Cardiac muscle cell (in vitro differentiated cells and primary cell): ENCODE data around the gene CDCA5. TPM values are rescaled to one million over a fixed set of nuclear protein-coding genes. Genes with fewer than 3 reads are reported as not detected.

Experiments
- DNase-seq, 2 donors: peaks; one replicate each; pipeline versions ENCODE4 v3.0.0 to v3.0.0-alpha.2; 2010 to 2017; ENCODE audit warnings: low read depth in 1 of 2, low spot score in 1 of 2
- H3K27ac ChIP-seq: fragments of 200-600 bp; sonication (generic); 2 replicates; pipeline ENCODE4 v1.5.1; 2016
- H3K27me3 ChIP-seq: fragments of 200-600 bp; sonication (generic); 2 replicates; pipeline ENCODE4 v1.6.0; 2016; ENCODE audit warnings: control low read depth
- H3K36me3 ChIP-seq: fragments of 200-600 bp; sonication (generic); 2 replicates; pipeline ENCODE4 v1.5.1; 2016; ENCODE audit warnings: control low read depth
- H3K4me1 ChIP-seq: fragments of 200-600 bp; sonication (generic); 2 replicates; pipeline ENCODE4 v1.8.1; 2017; ENCODE audit warnings: low read depth, mild to moderate bottlenecking, mixed run types
- H3K4me3 ChIP-seq: fragments of 200-600 bp; sonication (generic); 2 replicates; pipeline ENCODE4 v1.5.1; 2016; ENCODE audit warnings: mild to moderate bottlenecking
- H3K9me3 ChIP-seq: fragments of 200-600 bp; sonication (generic); 2 replicates; pipeline ENCODE4 v1.5.1; 2017; ENCODE audit warnings: low read depth, mild to moderate bottlenecking, control low read depth
- CTCF ChIP-seq: IDR thresholded peaks from 2 replicates; pipeline ENCODE4 v1.5.1; 2012; ENCODE audit warnings: low read depth, mild to moderate bottlenecking, low read length
- polyA plus RNA-seq: library from polyadenylated mRNA; unstranded; fragments of >200 nt; fragmentation: Nextera tagmentation; extraction: Ambion mirVana; gene quantifications from 2 replicates; pipeline ENCODE4 v1.2.1, GENCODE V29; 2016
- total RNA-seq: library from RNA; depleted of rRNA; stranded (reverse); fragments of >200 nt; gene quantifications from 2 replicates; pipeline ENCODE4 v1.2.3, GENCODE V29; 2016

Gene CDCA5, protein sequence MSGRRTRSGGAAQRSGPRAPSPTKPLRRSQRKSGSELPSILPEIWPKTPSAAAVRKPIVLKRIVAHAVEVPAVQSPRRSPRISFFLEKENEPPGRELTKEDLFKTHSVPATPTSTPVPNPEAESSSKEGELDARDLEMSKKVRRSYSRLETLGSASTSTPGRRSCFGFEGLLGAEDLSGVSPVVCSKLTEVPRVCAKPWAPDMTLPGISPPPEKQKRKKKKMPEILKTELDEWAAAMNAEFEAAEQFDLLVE
- total RNA-seq = 14.6 and 18.1 TPM in 2 replicates
- polyA plus RNA-seq = 14.2 and 21.7 TPM in 2 replicates

DNA sequence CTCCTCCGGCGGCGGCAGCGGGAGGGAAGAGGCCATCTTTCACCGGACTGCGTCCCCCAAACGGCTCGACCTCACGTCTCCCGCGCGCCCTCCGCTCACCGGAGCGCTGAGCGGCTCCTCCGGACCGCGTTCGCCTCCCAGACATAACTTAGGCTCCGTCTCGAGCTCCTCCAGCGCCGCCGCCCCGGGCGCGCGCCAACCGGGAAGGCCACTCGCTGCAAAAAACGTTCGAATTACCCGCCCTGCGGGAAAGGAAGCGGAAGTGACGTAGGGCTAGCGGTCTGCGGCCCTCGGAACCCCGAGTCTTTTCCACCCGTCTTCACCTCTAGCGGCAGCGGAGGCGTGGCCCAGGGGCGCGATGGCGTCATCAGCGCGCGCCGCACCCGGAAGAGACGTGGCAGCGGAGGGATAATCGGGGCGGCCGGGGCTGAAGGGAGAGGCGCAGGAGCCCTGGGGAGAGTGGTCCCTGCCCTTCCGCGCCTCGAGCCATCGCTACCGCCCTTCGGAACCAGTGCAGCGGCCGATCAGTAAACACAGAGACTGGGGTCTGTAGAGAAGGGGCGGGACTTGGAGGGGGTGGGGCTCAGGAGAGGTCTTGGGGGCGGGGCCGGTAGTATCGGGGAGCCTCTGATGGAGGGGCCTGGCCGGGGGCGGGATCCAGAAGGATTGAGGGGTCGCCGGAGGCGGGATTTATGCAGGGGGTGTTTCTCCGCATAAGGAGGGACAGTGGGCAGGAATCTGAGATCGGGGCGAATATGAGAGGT is at the start of gene CDCA5, which contains the start of gene ZFPL1:
CDCA5 (minus strand) TSS at position 207 of the 764 bp plus-strand sequence; CDS start at position 145, 62 bp downstream.
ZFPL1 (plus strand) TSS at position 389 of the 764 bp plus-strand sequence. CDS start 477 bp downstream, outside the sequence.
- peak; percentile 97 for DNase-seq
- peaks cover 8% of the 10 kb centered on the region for H3K36me3 ChIP-seq
- H3K4me3 ChIP-seq = peak within 1 kb of the TSS; percentile 84
- no peaks in the 10 kb centered on the region for H3K27me3 ChIP-seq
- peak within 1 kb of the TSS; percentile 92 for H3K27ac ChIP-seq
- no peaks in the 10 kb centered on the region for H3K9me3 ChIP-seq
- TF ChIP-seq CTCF = no peak
- no peaks in the 10 kb centered on the region for H3K4me1 ChIP-seq

DNA sequence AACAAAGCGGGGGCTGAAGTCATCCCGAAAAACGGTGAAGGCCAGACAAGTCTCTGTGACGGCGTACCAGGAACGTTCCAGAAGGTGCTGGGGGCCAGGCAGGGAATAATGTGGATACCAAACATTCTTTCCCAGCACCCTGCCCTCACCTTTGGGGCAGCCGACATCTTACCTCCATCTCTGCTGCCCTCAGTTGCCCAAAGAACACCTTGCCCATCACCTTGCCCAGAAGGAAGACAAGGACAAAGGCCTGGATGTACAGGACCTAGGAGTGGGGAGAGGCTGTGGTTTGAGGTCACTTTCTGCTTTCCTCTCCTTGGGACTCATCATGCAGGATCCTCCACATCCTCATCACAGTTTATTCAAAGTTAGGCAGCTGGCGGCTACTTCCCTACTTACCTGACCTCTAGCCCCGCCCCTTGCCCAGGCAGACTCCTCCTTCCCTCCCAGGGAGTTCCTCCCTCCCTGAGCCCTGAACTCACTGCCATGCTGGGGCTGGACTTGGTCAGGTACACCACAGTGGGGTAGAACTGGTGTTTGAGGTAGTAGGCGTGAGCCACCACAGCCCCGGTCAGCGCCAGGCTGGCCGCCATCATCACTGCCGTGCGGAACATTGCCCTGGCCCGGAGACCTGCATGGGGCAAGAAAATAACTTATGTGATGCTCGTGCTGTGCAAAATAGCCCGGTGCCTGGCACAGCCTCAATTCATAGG is 49.3 kb upstream of the CDCA5 start:
- no peak for TF ChIP-seq CTCF
- no peak overlapping the region for H3K27ac ChIP-seq
- peaks cover 12% of the 10 kb centered on the region for H3K4me1 ChIP-seq
- DNase-seq = peak in 1 of 2 donors; percentile 17
- peak overlapping the region; percentile 82 for H3K4me3 ChIP-seq
- no peaks in the 10 kb centered on the region for H3K9me3 ChIP-seq
- no peaks in the 10 kb centered on the region for H3K27me3 ChIP-seq
- H3K36me3 ChIP-seq = peaks cover 29% of the 10 kb centered on the region

GRCh38 chr11:65132238-65132987 is 48.6 kb upstream of the CDCA5 start:
- Histone ChIP-seq H3K36me3 (peaks cover 35% of the 10 kb centered on the region), H3K9me3 (no peaks in the 10 kb centered on the region), H3K4me3 (no peak overlapping the region), H3K27ac (no peak overlapping the region), H3K27me3 (no peaks in the 10 kb centered on the region), H3K4me1 (peaks cover 12% of the 10 kb centered on the region)
- DNase-seq = no peak
- TF ChIP-seq CTCF = no peak

- peaks cover 36% of the 10 kb centered on the region for H3K36me3 ChIP-seq
- no peak for TF ChIP-seq CTCF
These were observed 48.0 kb upstream of the CDCA5 start for GRCh38 chr11:65131895-65132237.

GRCh38 chr11:65131417-65131776 is 47.6 kb upstream of the CDCA5 start:
- no peak for DNase-seq
- TF ChIP-seq CTCF = no peak
- no peak overlapping the region for H3K4me3 ChIP-seq
- H3K4me1 ChIP-seq = peaks cover 12% of the 10 kb centered on the region
- H3K27ac ChIP-seq = no peak overlapping the region
- no peaks in the 10 kb centered on the region for H3K9me3 ChIP-seq
- H3K36me3 ChIP-seq = peaks cover 39% of the 10 kb centered on the region
- no peaks in the 10 kb centered on the region for H3K27me3 ChIP-seq

More at GRCh38 chr11:65131895-65132237, 48.0 kb upstream of the CDCA5 start:
- peaks cover 12% of the 10 kb centered on the region for H3K4me1 ChIP-seq
- H3K27me3 ChIP-seq = no peaks in the 10 kb centered on the region
- H3K9me3 ChIP-seq = no peaks in the 10 kb centered on the region
- H3K27ac ChIP-seq = no peak overlapping the region
- H3K4me3 ChIP-seq = no peak overlapping the region
- no peak for DNase-seq
